IMR-90 (cell line): ENCODE results near the gene COX4I1. TPM values are rescaled to one million over a fixed set of nuclear protein-coding genes. Genes with fewer than 3 reads are reported as not detected.

Experiments
- ATAC-seq: fragments of 200-7000 bp; cut with Tn5 transposase; 2 replicates; pipeline ENCODE4 v1.9.1; 2020; ENCODE audit warnings: low read depth, mild to moderate bottlenecking, moderate library complexity
- BruUV-seq: library from RNA; stranded (reverse); fragments of 400-500 nt; replicated peaks from 2 replicates; lab custom pipeline; 2021; lab: Mats Ljungman, UMichigan
- CTCF ChIA-PET: fragments of 300-600 bp; formaldehyde crosslinking; extraction: SDS; loops from one replicate; lab custom pipeline; 2021; ENCODE audit warnings: antibody characterized with exemption; lab: Yijun Ruan, JAX
- POLR2A ChIA-PET: fragments of 300-600 bp; sonication (Branson Sonifier 250); formaldehyde crosslinking; loops from one replicate; lab custom pipeline; 2022; ENCODE audit warnings: antibody characterized with exemption; ENCODE audit not compliant: unreplicated experiment; lab: Charles Lee
- DNase-seq: peaks from one replicate; pipeline ENCODE4 v3.0.0; 2013
- H2AFZ ChIP-seq: replicated peaks from 2 replicates; pipeline ENCODE3; 2013; ENCODE audit warnings: low read length, mild to moderate bottlenecking; ENCODE audit not compliant: poor library complexity
- H2AK5ac ChIP-seq: 2 replicates; pipeline ENCODE4 v1.6.1; 2013; ENCODE audit warnings: low read depth, low read length, inconsistent platforms
- H2AK9ac ChIP-seq: replicated peaks from 2 replicates; pipeline ENCODE3; 2013; ENCODE audit warnings: mild to moderate bottlenecking, low read depth, low read length, moderate library complexity; ENCODE audit not compliant: poor library complexity
- H2BK120ac ChIP-seq: 2 replicates; pipeline ENCODE4 v1.6.1; 2013; ENCODE audit warnings: low read depth, low read length, inconsistent platforms
- H2BK15ac ChIP-seq: 3 replicates; pipeline ENCODE4 v1.6.1; 2013; ENCODE audit warnings: low read depth, low read length, inconsistent platforms
- H2BK20ac ChIP-seq: 2 replicates; pipeline ENCODE4 v1.6.1; 2013; ENCODE audit warnings: low read depth, mild to moderate bottlenecking, inconsistent platforms, low read length, moderate library complexity
- H2BK5ac ChIP-seq: 2 replicates; pipeline ENCODE4 v1.6.1; 2013; ENCODE audit warnings: mild to moderate bottlenecking, low read depth, low read length, inconsistent platforms; ENCODE audit not compliant: poor library complexity, severe bottlenecking
- H3K14ac ChIP-seq: replicated peaks from 2 replicates; pipeline ENCODE4 v1.6.1; 2013; ENCODE audit warnings: low read depth, low read length, inconsistent platforms
- H3K18ac ChIP-seq: 2 replicates; pipeline ENCODE4 v1.6.1; 2013; ENCODE audit warnings: low read depth, low read length, control low read depth
- H3K23ac ChIP-seq: 2 replicates; pipeline ENCODE4 v1.6.1; 2013; ENCODE audit warnings: low read depth, low read length, inconsistent platforms
- H3K27ac ChIP-seq: 2 replicates; pipeline ENCODE4 v1.5.1; 2013; ENCODE audit warnings: mild to moderate bottlenecking, control low read depth, low read length; ENCODE audit not compliant: insufficient read depth
- H3K27me3 ChIP-seq: 2 replicates; pipeline ENCODE4 v1.6.1; 2013; ENCODE audit warnings: low read length; ENCODE audit not compliant: control insufficient read depth, insufficient read depth
- H3K36me3 ChIP-seq: 2 replicates; pipeline ENCODE4 v1.6.1; 2013; ENCODE audit warnings: low read length, mixed read lengths; ENCODE audit not compliant: control insufficient read depth, insufficient read depth
- H3K4ac ChIP-seq: 2 replicates; pipeline ENCODE4 v1.6.1; 2013; ENCODE audit warnings: low read depth, low read length, inconsistent platforms
- H3K4me1 ChIP-seq: 2 replicates; pipeline ENCODE4 v1.6.1; 2013; ENCODE audit warnings: low read length, mixed read lengths; ENCODE audit not compliant: control insufficient read depth, insufficient read depth
- H3K4me2 ChIP-seq: 2 replicates; pipeline ENCODE4 v1.6.1; 2013; ENCODE audit warnings: low read depth, mild to moderate bottlenecking, control low read depth, low read length, moderate library complexity
- H3K4me3 ChIP-seq: 2 replicates; pipeline ENCODE4 v1.5.1; 2013; ENCODE audit warnings: low read depth, mild to moderate bottlenecking, control low read depth, low read length, moderate library complexity; ENCODE audit not compliant: insufficient read depth
- H3K56ac ChIP-seq: 2 replicates; pipeline ENCODE4 v1.6.1; 2013; ENCODE audit warnings: low read length, inconsistent platforms; ENCODE audit not compliant: insufficient read depth; ENCODE audit errors: extremely low read depth
- H3K79me1 ChIP-seq, 2 experiments: 2 replicates each; pipeline ENCODE4 v1.6.1; 2013; ENCODE audit warnings: low read length in 2 of 2, inconsistent platforms in 1 of 2, low read depth in 1 of 2
- H3K9ac ChIP-seq: 2 replicates; pipeline ENCODE4 v1.6.1; 2013; ENCODE audit warnings: low read depth, low read length, control low read depth
- H3K9me1 ChIP-seq: 2 replicates; pipeline ENCODE4 v1.6.1; 2013; ENCODE audit warnings: low read length, inconsistent platforms; ENCODE audit not compliant: insufficient read depth
- H3K9me3 ChIP-seq: 2 replicates; pipeline ENCODE4 v1.6.1; 2013; ENCODE audit warnings: low read length; ENCODE audit not compliant: control insufficient read depth, insufficient read depth
- H4K20me1 ChIP-seq: 2 replicates; pipeline ENCODE4 v1.6.1; 2013; ENCODE audit warnings: low read length, inconsistent platforms; ENCODE audit not compliant: insufficient read depth
- H4K5ac ChIP-seq: 2 replicates; pipeline ENCODE4 v1.6.1; 2013; ENCODE audit warnings: mild to moderate bottlenecking, low read depth, low read length, control low read depth
- H4K8ac ChIP-seq, 2 experiments: 2 replicates each; pipeline ENCODE4 v1.6.1; 2013; ENCODE audit warnings: low read depth in 2 of 2, low read length in 2 of 2, control low read depth in 1 of 2, inconsistent platforms in 1 of 2
- H4K91ac ChIP-seq: 2 replicates; pipeline ENCODE4 v1.6.1; 2013; ENCODE audit warnings: low read depth, low read length, inconsistent platforms; ENCODE audit not compliant: insufficient read depth
- BHLHE40 ChIP-seq: fragments of 150-350 bp; IDR thresholded peaks from 2 replicates; pipeline ENCODE4 v1.6.1; 2016; ENCODE audit warnings: mild to moderate bottlenecking, low read depth, low read length
- CEBPB ChIP-seq: IDR thresholded peaks from 2 replicates; pipeline ENCODE4 v1.6.1; 2012; ENCODE audit warnings: low read depth, low read length, improper control_type of control experiment
- MXI1 ChIP-seq: IDR thresholded peaks from 2 replicates; pipeline ENCODE4 v1.6.1; 2012; ENCODE audit warnings: low read depth, mild to moderate bottlenecking, low read length, moderate library complexity, borderline replicate concordance
- NFE2L2 ChIP-seq: fragments of 150-350 bp; IDR thresholded peaks from 2 replicates; pipeline ENCODE4 v1.6.1; 2016; ENCODE audit warnings: low read depth, mild to moderate bottlenecking, low read length
- WGBS, 2 experiments: methylation state at CpG; one replicate each; pipeline versions ENCODE4 v1.1.5 to v1.1.7; 2013; ENCODE audit warnings: missing lambda C conversion rate in 2 of 2; ENCODE audit not compliant: insufficient read length in 1 of 2; ENCODE audit errors: extremely low coverage in 2 of 2; 5-methylcytosine and 5-hydroxymethylcytosine counted together
- dilution Hi-C: fragments of 300-500 bp; cut with HindIII; formaldehyde crosslinking; loops from one replicate; pipeline ENCODE4 v1.14.3; 2018; ENCODE audit warnings: low sequenced_read_pairs; ENCODE audit not compliant: unreplicated experiment
- in situ Hi-C: fragments of 300-500 bp; cut with MboI; formaldehyde crosslinking; loops from 3 replicates; pipeline ENCODE4 v1.14.3; 2019; ENCODE audit warnings: low sequenced_read_pairs, inconsistent platforms, mixed read lengths
- intact Hi-C: fragments of 100-400 bp; cut with micrococcal nuclease; formaldehyde crosslinking; loops from 2 replicates; pipeline ENCODE4 v1.10.0; 2022
- polyA plus RNA-seq, 3 experiments: library from polyadenylated mRNA; depleted of rRNA; stranded (reverse); fragments of >200 nt; gene quantifications; 2 replicates each; pipeline ENCODE4 v1.2.3, GENCODE V29; 2012; ENCODE audit warnings: low replicate concordance in 1 of 3
- total RNA-seq: library from RNA; depleted of rRNA; stranded (reverse); fragments of >200 nt; gene quantifications from 2 replicates; pipeline ENCODE4 v1.2.3, GENCODE V29; 2012

The COX4I1 gene
- total and polyA plus RNA-seq, 2 of the 4 experiments (the other 2 are of a cell fraction): 397 to 700 TPM

DNA sequence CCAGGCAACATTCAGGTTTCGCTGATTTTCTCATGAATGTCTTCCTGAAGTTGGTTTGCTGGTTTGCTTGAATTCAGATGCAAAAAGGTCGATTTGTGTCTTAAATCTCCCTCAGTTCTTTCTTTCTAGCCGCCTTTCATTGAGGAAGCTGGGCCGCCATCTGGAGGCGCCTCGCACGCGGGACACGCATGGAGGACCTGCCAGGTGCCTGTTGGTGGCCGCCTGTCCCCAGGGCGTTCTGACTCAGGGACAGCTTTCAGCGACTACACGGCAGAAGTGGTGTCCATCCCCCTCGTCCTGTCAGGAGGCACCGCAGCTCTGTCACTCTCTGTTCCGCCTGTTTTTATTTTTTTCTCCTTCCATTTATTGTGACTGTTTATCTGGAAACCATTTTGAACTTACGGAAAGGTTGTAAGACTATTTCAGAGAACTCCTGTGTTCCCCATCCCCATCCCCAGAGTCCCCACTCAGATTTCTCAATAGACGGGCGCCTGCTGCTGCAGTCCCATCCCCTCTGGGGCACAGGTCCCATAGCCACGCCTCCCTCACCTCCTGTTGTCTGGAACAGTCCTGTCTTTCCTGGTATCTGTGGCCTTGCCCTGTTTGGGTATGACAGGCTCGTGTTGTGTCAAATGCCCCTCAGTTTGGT lies 33.2 kb downstream of the COX4I1 start:
- H2BK5ac ChIP-seq: no peak overlapping the region
- H3K4me1 ChIP-seq: no peaks in the 10 kb centered on the region
- no peak overlapping the region for H4K8ac ChIP-seq
- H3K9me3 ChIP-seq: peaks cover 9% of the 10 kb centered on the region; the same call in 1 of the 2 replicates
- BruUV-seq: no TSS peak
- dilution Hi-C loops: no loop called here
- no peak overlapping the region for H4K5ac ChIP-seq
- WGBS, 2 experiments: 87% methylated on average over 12 of the region's 21 CpGs; no CpG with 5 or more reads in 1 of the 2 experiments
- no peak overlapping the region for H3K18ac ChIP-seq
- H2AFZ ChIP-seq: no peak overlapping the region
- CTCF ChIA-PET: no interaction called here
- H2AK9ac ChIP-seq: no peak overlapping the region
- DNase-seq (no peak), ATAC-seq (no peak)
- POLR2A ChIA-PET: no interaction called here
- no peaks in the 10 kb centered on the region for H3K79me1 ChIP-seq
- in situ Hi-C loops: no loop called here
- no peak overlapping the region for H3K4me3 ChIP-seq
- no peak overlapping the region for H3K4me2 ChIP-seq
- no peak overlapping the region for H3K56ac ChIP-seq
- no peak overlapping the region for H2BK15ac ChIP-seq
- H2AK5ac ChIP-seq: no peak overlapping the region
- no peak overlapping the region for H3K23ac ChIP-seq
- H3K27me3 ChIP-seq: peaks cover 49% of the 10 kb centered on the region
- H3K36me3 ChIP-seq: no peaks in the 10 kb centered on the region
- no peak overlapping the region for H4K91ac ChIP-seq
- no peaks in the 10 kb centered on the region for H4K20me1 ChIP-seq
- no peak overlapping the region for H3K14ac ChIP-seq
- H3K9ac ChIP-seq: no peak overlapping the region
- no peaks in the 10 kb centered on the region for H3K9me1 ChIP-seq
- H2BK120ac ChIP-seq: no peak overlapping the region
- no peak overlapping the region for H2BK20ac ChIP-seq
- no peak overlapping the region for H3K27ac ChIP-seq
- no peak overlapping the region for H3K4ac ChIP-seq
- intact Hi-C loops: no loop called here
- TF ChIP-seq NFE2L2: no peak
- no peak for TF ChIP-seq BHLHE40
- no peak for TF ChIP-seq MXI1
- TF ChIP-seq CEBPB: no peak
